Measurements from ENCODE around the gene SFMBT1. TPM values are rescaled to one million over a fixed set of nuclear protein-coding genes. Genes with fewer than 3 reads are reported as not detected.

SFMBT1 gene
- polyA plus RNA-seq, 1 of the 3 experiments (the other 2 are of a cell fraction), result 0.72 TPM

- no peak overlapping the region for H3K27ac ChIP-seq (ENCODE audit: low read depth in 2 of 2, low read length in 1 of 2)
- H3K4me2 ChIP-seq, result no peak overlapping the region
- no peak for DNase-seq
- H3F3A ChIP-seq (replicated peaks; ENCODE audit: insufficient read depth), result no peaks in the 10 kb centered on the region
- WGBS (ENCODE audit: low lambda C conversion rate), result 90% methylated on average over 5 of the region's 6 CpGs
- ChIA-PET POLR2A (no interaction called here), CTCF (interaction anchor here (1.0 to 2.5 kb wide), 3 partner anchors 13 to 144 kb away, joined by 3 to 5 read pairs (median 5); no protein-coding TSS in a partner anchor)
- no peak for TF ChIP-seq NRF1 (IDR thresholded peaks at IDR 0.05; ENCODE audit: low read depth, low read length)
- no peak for TF ChIP-seq PBX3 (IDR thresholded peaks at IDR 0.05)
- TF ChIP-seq NFIC (IDR thresholded peaks at IDR 0.05; ENCODE audit: borderline replicate concordance), result no peak
- no peak for TF ChIP-seq SMC3 (IDR thresholded peaks at IDR 0.05; ENCODE audit: low read depth, low read length)
- TF ChIP-seq TCF12 (IDR thresholded peaks at IDR 0.05), result no peak
- H3K9me3 ChIP-seq, result no peaks in the 10 kb centered on the region
- no peaks in the 10 kb centered on the region for H3K27me3 ChIP-seq (ENCODE audit: insufficient read depth)
- H3K4me3 ChIP-seq (ENCODE audit: low read depth in 2 of 2, low read length in 1 of 2), result no peak overlapping the region
- H3K9ac ChIP-seq, result no peak overlapping the region
- H3K9me2 ChIP-seq, result no peaks in the 10 kb centered on the region
- H4K20me1 ChIP-seq (ENCODE audit: insufficient read depth), result no peaks in the 10 kb centered on the region
- no peaks in the 10 kb centered on the region for H3K79me2 ChIP-seq (ENCODE audit: insufficient read depth)
- no peak overlapping the region for H2AFZ ChIP-seq (ENCODE audit: low read depth)
- H3K36me3 ChIP-seq (replicated peaks in 1 of 2; ENCODE audit: control insufficient read depth in 1 of 2, insufficient read depth in 2 of 2, low read length in 1 of 2), result no peaks in the 10 kb centered on the region
- H3K4me1 ChIP-seq (ENCODE audit: control insufficient read depth in 1 of 2, insufficient read depth in 2 of 2, low read depth in 1 of 2, low read length in 1 of 2), result peaks cover 0 to 10% of the 10 kb centered on the region in 2 experiments; a peak in 1 of 4 replicates
These were observed 33.3 kb upstream of the SFMBT1 start for GRCh38 chr3:53079147-53079546.

DNA sequence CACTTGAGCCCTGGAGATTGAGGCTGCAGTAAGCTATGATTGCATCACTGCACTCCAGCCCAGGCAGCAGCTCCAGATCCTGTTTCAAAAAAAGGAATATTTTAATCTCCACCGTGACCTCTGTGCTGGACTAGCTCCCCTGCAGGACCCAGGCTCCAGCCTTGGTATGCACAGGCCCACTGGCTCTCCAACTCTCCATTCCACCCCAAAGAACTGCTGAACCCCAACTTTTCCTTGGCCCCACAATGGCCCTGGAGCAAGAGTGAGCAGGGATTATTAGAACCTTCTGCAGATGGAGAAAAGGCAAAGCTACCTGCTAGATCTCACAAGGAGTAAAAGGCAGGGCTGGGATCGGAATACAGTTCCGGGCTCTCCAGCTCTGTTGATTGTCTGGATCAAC is 32.8 kb upstream of the SFMBT1 start:
- no peak overlapping the region for H3K27ac ChIP-seq (ENCODE audit: low read depth in 2 of 2, low read length in 1 of 2)
- 70% methylated on average over 2 of the region's 3 CpGs for WGBS (ENCODE audit: low lambda C conversion rate)
- H3K9me2 ChIP-seq, result no peaks in the 10 kb centered on the region
- TF ChIP-seq RCOR1 (IDR thresholded peaks at IDR 0.05; ENCODE audit: low read length) (no peak), TAF1 (IDR thresholded peaks at IDR 0.05; ENCODE audit: borderline replicate concordance, low read depth, low read length) (no peak), USF1 (IDR thresholded peaks at IDR 0.05; ENCODE audit: borderline replicate concordance, low read depth) (no peak), GABPA (IDR thresholded peaks at IDR 0.05; ENCODE audit: low read depth) (no peak), TEAD4 (IDR thresholded peaks at IDR 0.05; ENCODE audit: borderline replicate concordance, insufficient read depth) (no peak), FOXJ3 (CRISPR knock-in tag; IDR thresholded peaks at IDR 0.05) (no peak), IRF3 (IDR thresholded peaks at IDR 0.05; ENCODE audit: low read depth, low read length) (no peak), CHD2 (IDR thresholded peaks at IDR 0.05; ENCODE audit: low read length, partially characterized antibody) (no peak), JUND (IDR thresholded peaks at IDR 0.05) (no peak), RXRA (IDR thresholded peaks at IDR 0.05; ENCODE audit: borderline replicate concordance, low read depth) (no peak), NFIC (IDR thresholded peaks at IDR 0.05; ENCODE audit: borderline replicate concordance) (no peak), SIN3A (IDR thresholded peaks at IDR 0.05; ENCODE audit: borderline replicate concordance, low read depth, low read length) (no peak), GATA2 (CRISPR knock-in tag; IDR thresholded peaks at IDR 0.05) (no peak), FOSL2 (IDR thresholded peaks at IDR 0.05; ENCODE audit: borderline replicate concordance, low read depth) (no peak), MXI1 (IDR thresholded peaks at IDR 0.05; ENCODE audit: low read depth, low read length) (no peak), SMC3 (IDR thresholded peaks at IDR 0.05; ENCODE audit: low read depth, low read length) (no peak), YY1 (IDR thresholded peaks at IDR 0.05; ENCODE audit: low read depth) (no peak), MEF2A (IDR thresholded peaks at IDR 0.05; ENCODE audit: borderline replicate concordance, low read depth) (no peak)
- TF ChIP-seq, protein P1, sequence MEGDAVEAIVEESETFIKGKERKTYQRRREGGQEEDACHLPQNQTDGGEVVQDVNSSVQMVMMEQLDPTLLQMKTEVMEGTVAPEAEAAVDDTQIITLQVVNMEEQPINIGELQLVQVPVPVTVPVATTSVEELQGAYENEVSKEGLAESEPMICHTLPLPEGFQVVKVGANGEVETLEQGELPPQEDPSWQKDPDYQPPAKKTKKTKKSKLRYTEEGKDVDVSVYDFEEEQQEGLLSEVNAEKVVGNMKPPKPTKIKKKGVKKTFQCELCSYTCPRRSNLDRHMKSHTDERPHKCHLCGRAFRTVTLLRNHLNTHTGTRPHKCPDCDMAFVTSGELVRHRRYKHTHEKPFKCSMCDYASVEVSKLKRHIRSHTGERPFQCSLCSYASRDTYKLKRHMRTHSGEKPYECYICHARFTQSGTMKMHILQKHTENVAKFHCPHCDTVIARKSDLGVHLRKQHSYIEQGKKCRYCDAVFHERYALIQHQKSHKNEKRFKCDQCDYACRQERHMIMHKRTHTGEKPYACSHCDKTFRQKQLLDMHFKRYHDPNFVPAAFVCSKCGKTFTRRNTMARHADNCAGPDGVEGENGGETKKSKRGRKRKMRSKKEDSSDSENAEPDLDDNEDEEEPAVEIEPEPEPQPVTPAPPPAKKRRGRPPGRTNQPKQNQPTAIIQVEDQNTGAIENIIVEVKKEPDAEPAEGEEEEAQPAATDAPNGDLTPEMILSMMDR (IDR thresholded peaks at IDR 0.05), result no peak
- no peaks in the 10 kb centered on the region for H4K20me1 ChIP-seq (ENCODE audit: insufficient read depth)
- H2AFZ ChIP-seq (ENCODE audit: low read depth), result no peak overlapping the region
- H3K4me1 ChIP-seq (ENCODE audit: control insufficient read depth in 1 of 2, insufficient read depth in 2 of 2, low read depth in 1 of 2, low read length in 1 of 2), result peaks cover 0 to 11% of the 10 kb centered on the region in 2 experiments; a peak in 1 of 4 replicates
- no peak overlapping the region for H3K9ac ChIP-seq
- H3K9me3 ChIP-seq, result no peaks in the 10 kb centered on the region
- no peak overlapping the region for H3K4me2 ChIP-seq
- DNase-seq, result no peak
- H3F3A ChIP-seq (replicated peaks; ENCODE audit: insufficient read depth), result no peaks in the 10 kb centered on the region
- POLR2A ChIA-PET, result no interaction called here
- no peaks in the 10 kb centered on the region for H3K27me3 ChIP-seq (ENCODE audit: insufficient read depth)
- H3K36me3 ChIP-seq (replicated peaks in 1 of 2; ENCODE audit: control insufficient read depth in 1 of 2, insufficient read depth in 2 of 2, low read length in 1 of 2), result no peaks in the 10 kb centered on the region
- no peaks in the 10 kb centered on the region for H3K79me2 ChIP-seq (ENCODE audit: insufficient read depth)
- no peak overlapping the region for H3K4me3 ChIP-seq (ENCODE audit: low read depth in 2 of 2, low read length in 1 of 2)
- CTCF ChIA-PET, result interaction anchor here (1.4 to 2.5 kb wide), 2 partner anchors 21 to 144 kb away, joined by 5 read pairs; no protein-coding TSS in a partner anchor
